Measurements from ENCODE around the gene RRAD.
"Not testable (repeated sequence)": the region's sequence is repeated elsewhere in the genome, so short reads cannot be mapped to it uniquely, and the experiment has no call there.

The RRAD gene, protein sequence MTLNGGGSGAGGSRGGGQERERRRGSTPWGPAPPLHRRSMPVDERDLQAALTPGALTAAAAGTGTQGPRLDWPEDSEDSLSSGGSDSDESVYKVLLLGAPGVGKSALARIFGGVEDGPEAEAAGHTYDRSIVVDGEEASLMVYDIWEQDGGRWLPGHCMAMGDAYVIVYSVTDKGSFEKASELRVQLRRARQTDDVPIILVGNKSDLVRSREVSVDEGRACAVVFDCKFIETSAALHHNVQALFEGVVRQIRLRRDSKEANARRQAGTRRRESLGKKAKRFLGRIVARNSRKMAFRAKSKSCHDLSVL

DNA sequence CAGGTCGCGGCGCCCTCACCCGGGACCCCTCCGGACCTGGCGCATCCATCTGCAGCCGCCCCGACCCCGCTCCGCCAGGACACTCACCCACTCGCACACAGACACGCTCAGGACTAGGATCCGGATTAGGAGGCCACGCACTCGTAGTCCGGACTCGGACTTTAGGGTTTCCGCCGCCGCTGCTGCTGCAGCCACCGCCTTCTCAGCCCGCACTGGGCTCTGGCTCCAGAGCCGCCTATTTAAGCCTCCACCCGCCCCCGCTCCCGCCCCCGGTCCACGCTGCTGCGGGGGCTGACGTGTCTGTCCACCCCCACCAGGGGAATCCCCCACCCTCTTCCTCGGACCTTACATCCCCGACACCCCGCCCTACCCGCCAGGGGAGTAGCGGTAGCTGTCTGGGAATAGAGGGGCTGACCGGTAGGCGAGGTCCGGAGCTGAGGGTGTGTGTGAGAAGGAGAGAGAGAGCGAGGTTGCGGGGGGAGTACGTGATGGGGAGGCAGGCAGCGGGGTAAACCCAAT, at the start of gene RRAD:
Gene RRAD, minus strand, starts transcription at position 214 of the 519 bp plus-strand sequence. CDS start 356 bp downstream, outside the sequence.
- DNase-seq (ENCODE audit: low read depth in 2 of 2), result peak; percentile 40 to 47
- TF ChIP-seq, protein P1, sequence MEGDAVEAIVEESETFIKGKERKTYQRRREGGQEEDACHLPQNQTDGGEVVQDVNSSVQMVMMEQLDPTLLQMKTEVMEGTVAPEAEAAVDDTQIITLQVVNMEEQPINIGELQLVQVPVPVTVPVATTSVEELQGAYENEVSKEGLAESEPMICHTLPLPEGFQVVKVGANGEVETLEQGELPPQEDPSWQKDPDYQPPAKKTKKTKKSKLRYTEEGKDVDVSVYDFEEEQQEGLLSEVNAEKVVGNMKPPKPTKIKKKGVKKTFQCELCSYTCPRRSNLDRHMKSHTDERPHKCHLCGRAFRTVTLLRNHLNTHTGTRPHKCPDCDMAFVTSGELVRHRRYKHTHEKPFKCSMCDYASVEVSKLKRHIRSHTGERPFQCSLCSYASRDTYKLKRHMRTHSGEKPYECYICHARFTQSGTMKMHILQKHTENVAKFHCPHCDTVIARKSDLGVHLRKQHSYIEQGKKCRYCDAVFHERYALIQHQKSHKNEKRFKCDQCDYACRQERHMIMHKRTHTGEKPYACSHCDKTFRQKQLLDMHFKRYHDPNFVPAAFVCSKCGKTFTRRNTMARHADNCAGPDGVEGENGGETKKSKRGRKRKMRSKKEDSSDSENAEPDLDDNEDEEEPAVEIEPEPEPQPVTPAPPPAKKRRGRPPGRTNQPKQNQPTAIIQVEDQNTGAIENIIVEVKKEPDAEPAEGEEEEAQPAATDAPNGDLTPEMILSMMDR (IDR thresholded peaks at IDR 0.05; ENCODE audit: low read depth, low read length), result no peak
- H3K4me3 ChIP-seq (replicated peaks in 1 of 2; ENCODE audit: low read depth in 2 of 2, low read length in 2 of 2), result peak within 1 kb of the TSS; percentile 34 to 41

GRCh38 chr16:66974932-66975246, 49.6 kb upstream of the RRAD start:
- H3K4me3 ChIP-seq (replicated peaks in 1 of 2; ENCODE audit: low read depth in 2 of 2, low read length in 2 of 2); DNase-seq (ENCODE audit: low read depth in 2 of 2): not testable (repeated sequence)

GRCh38 chr16:66974156-66974931, 49.0 kb upstream of the RRAD start:
- not testable (repeated sequence) for H3K4me3 ChIP-seq (replicated peaks in 1 of 2; ENCODE audit: low read depth in 2 of 2, low read length in 2 of 2); DNase-seq (ENCODE audit: low read depth in 2 of 2)

DNA sequence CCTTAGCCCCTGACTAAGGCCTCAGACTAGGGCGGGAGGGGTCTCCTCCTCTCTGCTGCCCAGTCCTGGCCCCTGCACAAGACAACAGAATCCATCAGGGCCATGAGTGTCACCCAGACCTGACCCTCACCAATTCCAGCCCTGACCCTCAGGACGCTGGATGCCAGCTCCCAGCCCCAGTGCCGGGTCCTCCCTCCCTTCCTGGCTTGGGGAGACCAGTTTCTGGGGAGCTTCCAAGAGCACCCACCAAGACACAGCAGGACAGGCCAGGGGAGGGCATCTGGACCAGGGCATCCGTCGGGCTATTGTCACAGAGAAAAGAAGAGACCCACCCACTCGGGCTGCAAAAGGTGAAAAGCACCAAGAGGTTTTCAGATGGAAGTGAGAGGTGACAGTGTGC, 48.4 kb upstream of the RRAD start:
- no peak overlapping the region for H3K4me3 ChIP-seq (replicated peaks in 1 of 2; ENCODE audit: low read depth in 2 of 2, low read length in 2 of 2)
- DNase-seq (ENCODE audit: low read depth in 2 of 2), result no peak
- TF ChIP-seq, protein P1 (IDR thresholded peaks at IDR 0.05; ENCODE audit: low read depth, low read length), result no peak

GRCh38 chr16:66972983-66973382, 47.6 kb upstream of the RRAD start:
- H3K4me3 ChIP-seq (replicated peaks in 1 of 2; ENCODE audit: low read depth in 2 of 2, low read length in 2 of 2), result no peak overlapping the region
- TF ChIP-seq, protein P1 (IDR thresholded peaks at IDR 0.05; ENCODE audit: low read depth, low read length), result no peak
- no peak for DNase-seq (ENCODE audit: low read depth in 2 of 2)

DNA sequence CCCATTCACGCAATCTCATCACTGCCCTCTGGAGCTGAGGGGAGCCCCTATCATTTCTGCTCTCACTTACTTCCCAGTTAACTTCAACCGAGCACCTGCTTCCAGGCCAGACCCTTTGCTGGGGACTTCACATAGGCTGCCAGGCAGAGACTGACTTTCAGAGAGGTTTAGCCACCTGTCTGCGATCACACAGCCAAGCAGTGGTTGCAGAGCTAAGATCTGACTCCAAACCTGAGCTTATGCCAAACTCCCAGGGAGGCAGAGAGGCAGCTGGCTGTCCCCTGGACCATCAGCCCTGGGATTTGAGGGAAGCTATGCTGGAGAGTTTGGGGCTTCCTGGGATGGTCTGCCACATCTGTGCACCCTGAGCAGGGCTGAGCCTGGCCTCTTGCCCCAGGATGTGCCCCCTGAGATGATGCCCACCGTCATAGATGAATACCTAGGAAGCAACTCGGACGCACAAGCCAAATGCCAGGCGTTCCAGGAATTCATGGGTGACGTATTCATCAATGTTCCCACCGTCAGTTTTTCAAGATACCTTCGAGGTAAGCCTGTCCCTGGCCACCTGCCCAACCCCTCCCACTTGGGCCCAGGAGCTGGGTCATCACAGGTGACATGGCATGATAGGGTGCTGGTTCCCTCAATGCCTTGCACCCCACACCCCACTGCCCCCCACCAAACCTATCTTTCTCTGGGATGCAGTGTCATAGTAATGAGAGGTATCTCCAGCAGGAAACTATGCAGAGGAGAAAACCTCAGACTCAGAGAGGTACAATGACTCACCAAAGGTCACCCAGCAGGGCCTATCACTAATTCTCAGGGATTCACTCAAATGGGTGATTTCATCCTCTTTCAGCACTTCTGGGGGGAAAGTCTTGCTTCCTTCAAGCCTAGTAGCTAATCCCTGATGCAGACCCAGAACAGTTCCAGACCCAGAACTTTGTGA, 45.7 kb upstream of the RRAD start:
- no peak overlapping the region for H3K4me3 ChIP-seq (replicated peaks in 1 of 2; ENCODE audit: low read depth in 2 of 2, low read length in 2 of 2)
- DNase-seq (ENCODE audit: low read depth in 2 of 2), result peak in 1 of 2 donors; percentile 38
- TF ChIP-seq, protein P1 (IDR thresholded peaks at IDR 0.05; ENCODE audit: low read depth, low read length), result no peak

DNA sequence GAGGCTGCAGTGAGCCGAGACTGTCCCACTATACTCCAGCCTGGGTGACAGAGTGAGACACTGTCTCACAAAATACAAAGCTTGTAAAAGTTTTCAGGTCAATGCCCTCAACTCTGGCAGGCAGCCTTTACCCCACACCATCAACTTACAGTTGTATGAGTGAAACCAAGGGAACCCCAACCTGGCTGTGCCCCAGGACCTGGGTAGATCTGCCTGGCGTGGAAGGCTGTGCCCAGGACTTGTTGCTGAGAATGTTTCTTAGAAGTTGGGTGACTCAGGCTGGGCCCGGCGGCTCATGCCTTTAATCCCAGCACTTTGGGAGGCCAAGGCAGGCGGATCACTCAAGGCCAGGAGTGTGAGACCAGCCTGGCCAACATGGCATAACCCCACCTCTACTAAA, 43.5 kb upstream of the RRAD start:
- DNase-seq (ENCODE audit: low read depth in 2 of 2), result no peak
- TF ChIP-seq, protein P1 (IDR thresholded peaks at IDR 0.05; ENCODE audit: low read depth, low read length), result no peak
- no peak overlapping the region for H3K4me3 ChIP-seq (replicated peaks in 1 of 2; ENCODE audit: low read depth in 2 of 2, low read length in 2 of 2)
